Measurements from ENCODE around the gene FBXO45.
"Not testable (repeated sequence)": the region's sequence is repeated elsewhere in the genome, so short reads cannot be mapped to it uniquely, and the experiment has no call there.

FBXO45 gene

DNA sequence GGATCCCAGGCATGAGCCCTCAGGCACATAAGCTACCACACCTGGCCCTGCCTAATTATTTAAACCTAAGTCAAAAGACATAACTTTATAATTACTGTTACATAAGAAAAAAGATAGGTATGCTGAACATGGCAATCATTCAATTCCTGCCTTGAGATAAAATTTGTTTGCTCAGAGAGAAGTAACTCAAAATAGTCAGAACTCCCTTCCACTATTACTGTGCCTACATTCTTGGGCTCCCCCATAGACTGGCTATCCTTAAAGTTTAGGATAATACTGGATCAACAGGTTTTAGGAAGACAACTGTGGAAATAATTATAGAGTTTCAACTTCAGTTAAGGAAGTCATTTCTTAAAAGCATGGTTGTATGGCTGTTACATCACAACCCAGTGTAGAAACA lies 10.0 kb upstream of the FBXO45 start:
- DNase-seq = no peak

DNA sequence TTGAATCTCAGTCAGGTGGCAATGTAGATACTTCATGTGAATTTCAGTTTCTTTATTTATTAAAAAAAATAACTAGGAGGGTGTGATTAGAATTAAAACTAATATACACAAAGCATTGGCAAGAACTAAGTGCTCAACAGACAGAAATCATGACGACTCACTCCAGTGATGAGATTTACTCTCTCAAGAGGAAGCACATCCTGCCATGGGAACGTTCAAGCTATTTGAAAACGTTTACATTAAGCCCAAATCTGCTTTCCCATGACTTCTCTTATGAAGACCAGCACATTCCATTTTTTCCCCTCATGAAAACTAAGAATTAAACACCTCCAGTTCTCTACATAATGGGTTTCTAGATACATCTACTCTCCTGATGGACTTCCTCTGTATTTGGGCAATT lies 8.6 kb upstream of the FBXO45 start:
- no peak for DNase-seq

DNA sequence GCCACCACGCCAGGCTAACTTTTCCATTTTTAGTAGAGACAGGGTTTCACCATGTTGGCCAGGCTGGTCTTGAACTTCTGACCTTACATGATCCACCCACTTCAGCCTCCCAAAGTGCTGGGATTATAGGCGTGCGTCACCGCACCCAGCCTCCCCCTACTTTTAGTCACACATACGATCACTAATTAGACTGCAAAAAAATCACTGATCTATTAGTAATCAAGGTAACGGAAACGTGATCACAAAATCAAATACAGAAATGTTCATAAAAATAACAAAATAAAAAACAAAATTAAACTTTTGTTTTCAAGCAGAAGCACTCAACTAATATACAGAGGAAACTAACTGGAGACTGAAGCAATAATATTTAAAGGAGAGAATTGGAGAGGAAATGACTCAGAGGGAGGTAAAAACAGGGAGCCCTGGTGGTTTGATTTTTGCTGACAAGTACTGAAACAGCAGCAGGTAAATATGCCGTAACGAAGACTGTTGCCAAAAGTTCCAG lies 4.7 kb upstream of the FBXO45 start:
- peak; percentile 3 to 45 for DNase-seq

DNA sequence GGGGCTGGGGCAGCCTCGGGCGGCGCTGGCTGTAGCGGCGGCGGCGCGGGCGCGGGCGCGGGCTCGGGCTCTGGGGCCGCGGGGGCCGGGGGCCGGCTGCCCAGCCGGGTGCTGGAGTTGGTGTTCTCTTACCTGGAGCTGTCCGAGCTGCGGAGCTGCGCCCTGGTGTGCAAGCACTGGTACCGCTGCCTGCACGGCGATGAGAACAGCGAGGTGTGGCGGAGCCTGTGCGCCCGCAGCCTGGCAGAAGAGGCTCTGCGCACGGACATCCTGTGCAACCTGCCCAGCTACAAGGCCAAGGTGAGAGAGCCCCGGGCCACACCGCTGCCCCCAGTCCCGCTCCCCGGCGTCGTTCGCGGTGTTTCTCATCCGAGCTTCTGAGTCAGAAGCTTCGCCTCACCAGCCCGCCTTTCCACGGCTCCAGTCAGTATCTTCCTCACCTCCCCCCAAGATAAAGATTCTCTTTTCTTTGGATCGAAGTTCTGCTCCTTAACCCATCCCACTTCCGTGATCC lies 600 bp downstream of the FBXO45 start:
- peak; percentile 54 for DNase-seq

DNA sequence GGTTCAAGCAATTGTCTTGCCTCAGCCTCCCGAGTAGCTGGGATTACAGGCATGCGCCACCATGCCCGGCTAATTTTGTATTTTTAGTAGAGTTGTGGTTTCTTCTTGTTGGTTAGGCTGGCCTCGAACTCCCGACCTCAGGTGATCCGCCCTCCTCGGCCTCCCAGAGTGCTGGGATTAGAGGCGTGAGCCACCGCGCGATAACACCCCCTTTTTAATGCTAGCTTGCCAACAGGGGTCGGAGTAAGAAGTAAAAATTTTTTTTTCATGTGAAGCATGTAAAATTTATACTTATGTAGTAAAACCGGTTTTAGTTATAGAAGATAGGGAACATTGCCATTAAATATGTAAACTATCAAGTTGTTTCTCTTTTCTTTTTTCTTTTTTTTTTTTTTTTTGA lies 1.9 kb downstream of the FBXO45 start:
- not testable (repeated sequence) for DNase-seq

DNA sequence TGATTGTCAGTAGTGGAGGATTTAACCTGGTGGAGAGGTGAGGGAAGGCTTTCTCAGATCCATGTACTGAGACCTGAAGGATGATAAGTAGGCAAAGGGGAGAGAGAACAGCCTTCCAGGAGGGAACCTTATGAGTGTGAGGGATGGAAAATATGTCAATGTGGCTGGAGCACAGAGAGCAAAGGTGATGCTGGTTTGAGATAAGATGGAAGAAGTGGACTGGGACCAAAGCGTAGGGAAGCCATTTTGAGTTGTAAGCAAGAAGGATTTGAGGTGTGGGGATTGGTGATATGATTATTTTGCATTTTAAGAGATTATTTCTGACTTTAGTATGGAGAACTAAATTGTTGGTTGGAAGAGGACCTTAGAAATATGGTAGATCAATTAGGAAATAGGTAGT lies 3.9 kb downstream of the FBXO45 start:
- DNase-seq = no peak

DNA sequence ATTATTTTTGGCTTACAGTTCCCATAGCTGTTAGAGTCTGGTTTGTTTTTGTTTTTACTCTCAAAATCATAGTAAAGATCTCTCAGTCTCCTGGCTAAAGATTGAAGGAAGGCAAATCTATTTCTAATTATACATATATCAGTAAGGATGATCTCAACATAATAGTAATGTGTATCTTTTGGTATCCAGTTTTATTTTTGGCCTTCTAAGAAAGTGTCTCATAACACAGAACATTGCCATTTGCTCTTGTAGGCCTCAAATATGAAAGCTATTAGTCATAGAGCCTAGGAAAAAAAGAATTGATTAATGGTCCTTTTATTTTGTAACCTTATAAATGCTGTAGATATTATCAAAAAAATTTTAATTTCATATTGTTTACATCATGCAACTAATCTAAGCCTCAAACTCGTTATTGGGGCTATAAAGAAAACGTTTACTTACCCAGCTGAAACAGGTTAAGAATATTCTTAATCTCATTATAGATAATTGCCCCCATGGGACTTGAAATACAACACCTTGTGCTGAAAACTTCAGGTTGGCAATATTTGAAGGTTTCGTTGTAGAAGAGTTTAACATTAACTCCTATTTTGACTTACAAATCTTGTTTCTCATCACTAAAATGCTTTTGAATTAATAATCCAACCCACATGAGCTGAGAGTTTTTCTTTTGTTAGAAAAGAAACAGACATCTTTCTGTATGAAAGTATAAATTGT lies 16.7 kb downstream of the FBXO45 start:
- no peak for DNase-seq

DNA sequence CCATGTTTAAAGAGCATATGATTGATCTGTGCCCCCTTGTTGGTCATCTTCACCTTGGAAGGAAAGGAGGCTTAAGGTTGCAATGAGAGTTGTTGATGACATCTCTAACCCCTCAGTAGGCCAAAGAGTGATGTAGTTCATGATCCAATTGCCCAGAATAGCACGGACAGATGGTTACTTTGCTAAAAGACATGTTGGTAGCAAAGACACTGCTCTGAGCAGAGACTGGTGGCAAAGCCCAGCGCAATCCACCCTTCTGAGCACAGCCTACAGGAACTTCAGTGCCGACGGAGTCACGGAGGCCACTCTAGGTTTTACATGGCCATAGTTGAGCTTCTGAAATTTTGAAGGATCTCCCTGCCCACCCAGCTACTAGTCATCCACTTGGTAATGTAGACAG lies 21.8 kb downstream of the FBXO45 start:
- DNase-seq = no peak

DNA sequence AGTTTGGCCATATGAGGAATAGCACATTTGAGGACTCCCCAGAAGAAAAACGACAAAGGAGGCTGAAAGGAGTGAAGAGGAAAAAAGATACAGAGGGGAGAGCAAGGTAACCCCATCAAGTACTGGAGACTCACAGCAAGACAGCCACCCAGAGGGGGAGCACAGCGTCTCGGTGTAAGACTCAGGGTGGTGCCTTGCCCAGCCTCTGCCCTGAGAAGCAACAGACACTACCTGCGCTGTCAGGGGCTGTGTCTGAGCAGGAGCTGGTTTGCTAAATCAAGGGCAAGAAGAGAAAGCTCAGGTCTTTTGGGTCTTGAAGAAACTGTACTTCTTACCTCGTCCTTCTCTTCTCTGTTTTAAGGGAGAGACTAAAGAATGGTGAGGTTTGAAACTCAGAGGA lies 27.9 kb downstream of the FBXO45 start:
- no peak for DNase-seq

DNA sequence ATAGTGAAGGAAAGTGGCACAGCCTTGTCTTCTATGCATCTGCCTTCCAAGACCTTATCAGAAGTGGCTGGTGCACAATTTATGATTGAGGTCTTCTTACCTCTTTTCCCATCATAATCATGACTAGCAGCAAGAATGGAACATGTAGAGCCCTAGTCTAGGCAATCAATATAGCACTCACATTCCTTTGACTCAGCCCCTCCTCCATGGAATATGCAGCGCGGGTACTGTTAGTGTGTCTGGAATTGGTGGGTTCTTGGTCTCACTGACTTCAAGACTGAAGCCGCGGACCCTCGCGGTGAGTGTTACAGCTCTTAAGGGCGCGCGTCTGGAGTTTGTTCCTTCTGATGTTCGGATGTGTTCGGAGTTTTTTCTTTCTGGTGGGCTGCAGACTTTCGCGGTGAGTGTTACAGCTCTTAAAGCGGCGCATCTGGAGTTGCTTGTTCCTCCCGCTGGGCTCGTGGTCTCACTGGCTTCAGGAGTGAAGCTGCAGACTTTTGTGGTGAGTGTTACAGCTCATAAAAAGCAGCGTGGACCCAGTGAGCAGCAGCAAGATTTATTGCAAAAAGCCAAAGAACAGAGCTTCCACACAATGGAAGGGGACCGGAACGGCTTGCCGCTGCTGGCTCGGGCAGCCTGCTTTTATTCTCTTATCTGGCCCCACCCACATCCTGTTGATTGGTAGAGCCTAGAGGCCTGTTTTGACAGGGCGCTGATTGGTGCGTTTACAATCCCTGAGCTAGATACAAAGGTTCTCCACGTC lies 29.7 kb downstream of the FBXO45 start:
- peak; percentile 57 to 72 for DNase-seq

DNA sequence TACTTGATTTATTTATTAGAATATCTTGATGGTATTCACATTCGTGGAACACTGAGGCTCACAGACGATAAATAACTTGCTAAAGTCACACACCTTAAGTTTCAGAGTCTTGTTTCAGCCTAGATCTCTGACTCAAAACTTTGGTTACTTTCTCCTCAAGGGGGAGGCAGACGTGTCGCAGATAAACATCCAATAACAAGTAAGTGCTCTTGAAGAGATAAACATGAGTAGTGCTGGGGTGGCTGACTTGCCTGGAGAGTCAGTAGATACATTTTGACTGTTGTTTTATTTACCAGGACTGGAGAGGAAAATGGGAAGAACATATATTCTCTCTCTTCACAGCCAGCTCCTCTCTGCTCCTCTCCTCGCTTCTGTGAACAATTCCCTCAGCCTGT lies 31.3 kb downstream of the FBXO45 start:
- no peak for DNase-seq

DNA sequence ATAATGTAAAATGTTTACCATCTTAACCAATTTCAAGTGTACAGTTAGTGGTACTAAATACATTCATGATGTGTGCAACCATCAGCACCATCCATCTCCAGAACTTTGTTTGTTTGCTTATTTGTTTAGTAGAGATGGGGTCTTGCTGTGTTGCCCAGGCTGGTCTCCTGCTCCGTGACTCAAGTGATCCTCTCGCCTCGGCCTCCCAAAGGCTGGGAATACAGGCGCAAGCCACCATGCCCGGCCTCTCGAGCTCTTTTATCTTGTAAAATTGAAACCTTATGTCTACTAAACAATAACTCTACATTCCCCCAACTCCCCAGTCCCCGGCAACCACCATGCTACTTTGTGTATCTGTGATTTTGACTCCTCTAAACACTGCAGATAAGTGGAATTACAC lies 31.9 kb downstream of the FBXO45 start:
- no peak for DNase-seq

DNA sequence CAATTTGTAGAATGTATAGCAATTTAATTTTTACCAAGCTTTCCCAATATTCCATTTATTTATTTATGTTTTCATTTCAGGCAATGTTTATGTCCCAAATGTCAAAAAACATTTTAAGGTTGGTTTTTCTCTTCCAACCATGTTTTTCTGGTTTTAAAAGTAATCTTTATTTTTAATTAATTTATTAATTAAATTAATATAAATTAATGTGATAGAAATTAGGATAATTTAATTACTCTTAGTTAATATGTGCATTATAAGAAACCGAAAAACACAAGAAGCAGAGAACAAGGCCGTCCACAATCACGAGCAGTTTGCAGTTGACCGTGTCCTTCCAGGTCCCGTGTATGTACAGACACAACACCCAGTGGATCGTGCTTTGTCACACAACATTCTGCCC lies 34.2 kb downstream of the FBXO45 start:
- DNase-seq = no peak

DNA sequence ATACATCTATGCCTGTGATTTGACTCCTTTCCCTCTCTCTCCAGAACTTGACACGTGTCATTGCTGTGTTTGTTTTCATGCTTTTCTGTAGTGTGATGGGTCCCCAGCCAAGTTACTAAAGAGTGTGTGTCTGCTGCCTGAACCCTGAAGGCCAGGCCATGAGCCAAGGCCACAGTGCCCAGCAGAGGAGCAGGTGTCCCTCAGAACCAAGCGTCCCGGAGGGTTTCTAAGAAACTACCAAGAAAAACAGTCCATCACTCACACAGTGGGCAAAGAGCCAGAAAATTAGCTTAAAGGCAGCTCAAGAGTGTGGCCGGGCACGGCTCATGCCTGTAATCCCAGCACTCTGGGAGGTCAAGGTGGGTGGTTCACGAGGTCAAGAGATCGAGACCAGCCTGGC lies 35.2 kb downstream of the FBXO45 start:
- no peak for DNase-seq

DNA sequence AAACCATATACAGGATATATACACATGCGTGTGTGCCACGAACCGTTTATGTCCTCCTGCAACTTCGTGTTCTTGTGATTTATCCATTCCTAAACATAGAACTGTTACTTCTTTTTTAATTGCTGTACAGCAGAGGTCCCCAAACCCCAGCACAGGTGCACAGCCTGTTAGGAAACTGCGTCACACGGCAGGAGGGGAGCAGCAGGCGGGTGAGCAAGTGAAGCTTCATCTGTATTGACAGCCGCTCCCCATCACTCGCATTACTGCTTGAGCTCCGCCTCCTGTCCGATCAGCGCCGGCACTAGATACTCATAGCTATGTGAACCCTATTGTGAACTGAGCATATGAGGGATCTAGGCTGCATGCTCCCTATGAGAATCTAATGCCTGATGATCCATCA lies 36.1 kb downstream of the FBXO45 start:
- DNase-seq = peak; percentile 60 to 81

DNA sequence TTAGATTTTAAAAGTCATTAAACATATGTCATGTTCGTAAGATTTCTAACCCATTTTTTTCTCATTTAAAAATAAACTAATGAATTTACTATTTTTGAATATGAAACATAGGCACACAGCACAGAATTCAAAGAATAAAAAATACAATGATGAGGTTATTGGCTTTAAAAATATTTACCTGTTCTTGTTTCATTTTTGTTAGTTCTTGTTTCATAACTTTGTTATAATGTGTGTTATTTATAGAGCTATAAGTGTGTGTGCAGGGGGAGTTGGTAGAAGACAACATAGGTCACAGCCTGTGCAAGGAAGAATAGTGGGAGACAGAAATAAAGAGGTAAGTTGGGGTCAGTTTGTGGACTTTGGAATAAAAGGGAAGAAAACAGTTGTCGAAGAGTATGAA lies 40.2 kb downstream of the FBXO45 start:
- DNase-seq = no peak

DNA sequence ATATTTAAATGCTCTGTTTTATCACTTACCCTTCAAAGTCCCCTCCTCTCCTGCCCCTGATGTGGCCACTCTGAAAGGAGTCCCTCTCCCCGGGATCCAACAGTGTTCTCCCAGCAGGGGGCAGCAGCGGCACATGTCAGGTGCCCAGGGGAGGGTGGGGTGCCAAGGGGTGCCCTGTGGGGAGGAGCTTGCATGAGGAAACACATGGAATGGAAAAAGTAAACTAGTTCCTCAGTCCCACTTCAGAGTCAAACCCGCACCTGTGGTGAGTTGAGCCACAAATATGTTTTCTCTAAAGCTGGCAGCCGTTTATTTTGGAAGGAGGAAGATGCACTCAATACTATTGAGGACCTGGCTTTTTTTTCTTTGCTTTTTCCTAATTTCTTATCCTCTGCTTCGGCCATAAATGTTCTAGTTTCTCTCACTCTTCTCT lies 40.9 kb downstream of the FBXO45 start:
- DNase-seq = peak; percentile 91 to 93

DNA sequence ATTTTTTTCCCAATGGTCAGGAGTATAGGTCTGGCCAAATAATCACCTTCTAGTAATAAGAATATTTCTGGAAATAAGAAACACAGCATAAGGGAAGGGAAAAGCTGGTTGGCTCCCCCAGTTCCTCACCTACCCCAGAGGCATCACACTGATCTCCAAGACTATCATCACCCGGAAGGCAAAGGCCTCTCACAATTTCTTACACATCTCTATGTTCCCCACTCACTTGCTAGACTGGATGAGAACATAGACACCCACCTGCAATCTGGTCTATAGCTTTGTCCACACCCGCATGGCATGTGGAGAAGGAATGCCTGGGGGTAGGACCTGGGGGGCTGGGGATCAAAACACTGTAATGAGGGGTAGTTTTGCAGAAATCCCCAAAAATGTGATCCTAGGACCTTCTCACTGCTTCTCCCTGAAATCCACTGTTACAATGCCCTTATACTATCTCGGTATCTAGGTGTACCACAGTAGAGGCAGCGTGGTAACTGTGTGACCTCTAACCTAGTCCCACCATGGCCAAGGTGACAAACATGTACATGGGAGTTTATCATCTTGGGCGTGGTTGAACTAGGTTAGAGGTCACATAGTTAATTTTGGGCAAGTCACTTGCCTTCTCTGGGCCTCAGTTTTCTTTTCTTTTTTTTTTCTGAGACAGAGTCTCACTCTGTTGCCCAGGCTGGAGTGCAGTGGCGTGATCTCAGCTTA lies 41.5 kb downstream of the FBXO45 start:
- DNase-seq = no peak

DNA sequence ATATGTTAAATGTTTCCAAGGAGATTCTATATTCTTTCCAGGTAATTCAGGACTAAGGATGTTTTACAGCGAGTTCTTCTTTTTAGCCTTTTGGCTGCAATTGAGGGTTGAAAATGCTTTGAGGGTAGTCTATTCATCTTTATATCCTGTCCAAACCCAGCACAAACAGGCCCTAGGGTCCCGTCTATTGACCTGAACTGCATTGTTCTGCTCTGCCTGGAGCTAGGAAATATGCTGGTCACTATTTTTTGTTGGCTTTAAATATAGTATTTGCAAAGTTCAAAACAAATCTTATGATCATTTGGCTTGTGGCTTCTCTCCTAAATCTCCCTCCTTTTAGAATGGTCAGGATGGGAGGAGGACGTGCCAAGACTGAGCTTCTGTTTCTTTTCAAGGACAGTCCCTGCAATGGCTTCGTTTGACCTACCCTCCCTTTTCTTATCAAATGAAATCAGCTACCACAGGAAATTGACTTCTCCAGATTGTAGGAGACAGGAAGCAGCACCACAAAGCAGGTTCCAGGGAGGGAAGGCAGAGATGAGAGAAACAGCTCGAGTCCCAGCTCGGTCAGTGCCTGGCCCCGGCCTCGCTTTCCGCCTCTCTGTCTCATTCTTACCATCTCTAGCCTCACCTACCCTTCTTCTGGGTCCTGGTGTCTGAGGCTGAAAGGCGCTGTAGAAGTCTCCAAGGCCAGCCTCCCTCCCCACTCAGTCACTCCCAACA lies 43.5 kb downstream of the FBXO45 start:
- DNase-seq = no peak

DNA sequence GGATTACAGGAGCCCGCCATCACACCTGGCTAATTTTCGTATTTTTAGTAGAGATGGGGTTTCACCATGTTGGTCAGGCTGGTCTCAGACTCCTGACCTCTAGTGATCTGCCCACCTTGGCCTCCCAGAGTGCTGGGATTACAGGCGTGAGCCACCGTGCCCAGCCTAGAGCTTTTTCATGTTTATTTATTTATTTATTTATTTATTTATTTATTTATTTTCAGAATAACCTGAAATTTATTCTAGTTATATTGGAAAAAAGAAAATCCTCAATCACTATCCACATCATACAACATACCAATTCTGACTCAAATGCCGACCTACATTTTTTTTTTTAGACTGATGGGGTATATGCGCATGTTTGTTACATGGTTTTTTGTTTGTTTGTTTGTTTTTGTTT lies 46.8 kb downstream of the FBXO45 start:
- not testable (repeated sequence) for DNase-seq

DNA sequence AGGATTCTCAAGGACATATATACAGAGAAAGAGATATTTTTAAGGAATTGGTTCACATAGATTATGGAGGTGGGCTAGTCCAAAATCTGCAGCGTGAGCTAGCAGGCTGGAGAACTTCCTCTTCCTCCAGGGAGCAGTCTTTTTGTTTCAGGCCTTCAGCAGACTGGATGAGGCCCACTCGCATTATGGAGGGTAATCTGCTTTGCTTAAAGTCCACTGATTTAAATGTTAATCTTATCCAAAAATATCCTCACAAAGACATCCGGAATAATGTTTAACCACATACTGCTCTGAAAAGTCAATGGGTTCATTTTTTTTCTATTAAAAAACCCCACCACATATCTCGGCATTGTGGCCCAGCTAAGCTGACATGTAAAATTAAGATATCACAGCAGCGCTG lies 48.8 kb downstream of the FBXO45 start:
- peak in 1 of 2 donors; percentile 6 for DNase-seq

DNA sequence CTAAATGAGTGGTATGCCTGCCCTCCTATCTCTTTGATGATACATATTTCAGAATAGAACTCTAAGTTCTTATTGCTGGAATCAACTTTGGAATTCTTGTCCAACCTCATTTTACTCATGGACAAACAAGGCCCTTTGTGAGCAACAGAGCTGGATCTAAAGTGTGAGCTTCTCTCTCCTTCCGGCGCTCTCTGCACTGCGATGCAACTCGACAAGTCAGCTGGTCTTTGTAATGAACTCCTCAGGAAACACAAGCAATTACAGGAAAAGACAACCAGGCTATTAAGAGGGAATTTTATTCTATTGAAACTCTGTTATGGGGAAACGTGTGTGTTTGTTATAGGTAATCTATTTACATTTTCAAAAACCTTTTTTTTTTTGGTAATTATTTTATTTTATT lies 50.8 kb downstream of the FBXO45 start:
- DNase-seq = no peak

DNA sequence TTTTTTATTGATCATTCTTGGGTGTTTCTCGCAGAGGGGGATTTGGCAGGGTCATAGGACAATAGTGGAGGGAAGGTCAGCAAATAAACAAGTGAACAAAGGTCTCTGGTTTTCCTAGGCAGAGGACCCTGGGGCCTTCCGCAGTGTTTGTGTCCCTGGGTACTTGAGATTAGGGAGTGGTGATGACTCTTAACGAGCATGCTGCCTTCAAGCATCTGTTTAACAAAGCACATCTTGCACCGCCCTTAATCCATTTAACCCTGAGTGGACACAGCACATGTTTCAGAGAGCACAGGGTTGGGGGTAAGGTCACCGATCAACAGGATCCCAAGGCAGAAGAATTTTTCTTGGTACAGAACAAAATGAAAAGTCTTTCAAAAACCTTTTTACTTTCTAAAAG lies 51.2 kb downstream of the FBXO45 start:
- not testable (repeated sequence) for DNase-seq

Data from CD4-positive, alpha-beta T cell treated with Interleukin-1 beta for 1 hour (primary cell).